Uterus (tissue), 4 donors: ENCODE data around the gene LPP. TPM values are rescaled to one million over a fixed set of nuclear protein-coding genes. Genes with fewer than 3 reads are reported as not detected.
A peak's percentile ranks its signal among the peaks of the same experiment; 100 is the strongest.

Source experiments
- DNase-seq, 2 donors: peaks; one replicate each; pipeline ENCODE4 v3.0.0-alpha.2; 2019 to 2020
- H3K27ac ChIP-seq, 2 donors: fragments of 200-600 bp; sonication (generic); 1 replicate in 1 of 2; 2 replicates in 1 of 2; pipeline ENCODE4 v1.5.1; 2016 to 2018
- H3K27me3 ChIP-seq, 2 donors: fragments of 200-600 bp; sonication (generic); one replicate each; pipeline ENCODE4 v1.5.1; 2018 to 2019; ENCODE audit warnings: control low read depth in 1 of 2
- H3K36me3 ChIP-seq, 2 donors: fragments of 200-600 bp; sonication (generic); one replicate each; pipeline ENCODE4 v1.5.1; 2019; ENCODE audit warnings: control low read depth in 1 of 2
- H3K4me1 ChIP-seq, 2 donors: fragments of 200-600 bp; sonication (generic); one replicate each; pipeline ENCODE4 v1.5.1; 2018 to 2019; ENCODE audit warnings: control low read depth in 1 of 2
- H3K4me3 ChIP-seq, 2 donors: fragments of 200-600 bp; sonication (generic); 1 replicate in 1 of 2; 2 replicates in 1 of 2; pipeline ENCODE4 v1.5.1; 2018 to 2019; ENCODE audit warnings: mild to moderate bottlenecking in 1 of 2
- H3K9me3 ChIP-seq, 2 donors: fragments of 200-600 bp; sonication (generic); one replicate each; pipeline ENCODE4 v1.5.1; 2019; ENCODE audit warnings: control low read depth in 1 of 2
- POLR2A ChIP-seq, 2 donors: fragments of 450-650 bp; IDR thresholded peaks; one replicate each; pipeline ENCODE4 v1.6.1; 2016; ENCODE audit warnings: antibody characterized with exemption in 2 of 2, mild to moderate bottlenecking in 1 of 2, moderate library complexity in 1 of 2
- intact Hi-C: fragments of 100-400 bp; cut with DNase I; formaldehyde crosslinking; loops from one replicate; pipeline ENCODE4 v1.15.1; 2023; ENCODE audit warnings: low total_unique reads
- total RNA-seq, 4 donors: library from RNA; depleted of rRNA in 3 of 4; stranded (reverse); fragments of >200 nt in 3 of 4; gene quantifications; one replicate each; pipeline versions ENCODE4 v1.1.0 to v1.2.4, GENCODE V29; 2014 to 2023
- TF ChIP-seq, protein P1 (sequence below), 4 experiments: fragments of 200-600 bp in 2 of 4; fragments of 450-650 bp in 2 of 4; sonication (generic) in 2 of 4; IDR thresholded peaks; one replicate each; pipeline ENCODE4 v1.5.1; 2016 to 2019; ENCODE audit warnings: antibody characterized with exemption in 4 of 4, mild to moderate bottlenecking in 2 of 4, moderate library complexity in 1 of 4
- donor health status: DM: yes; HTN: yes; CAD: no.

Gene LPP
- total RNA-seq, 4 donors from 2014 or later = 180 to 1,374 (median 712) TPM

DNA sequence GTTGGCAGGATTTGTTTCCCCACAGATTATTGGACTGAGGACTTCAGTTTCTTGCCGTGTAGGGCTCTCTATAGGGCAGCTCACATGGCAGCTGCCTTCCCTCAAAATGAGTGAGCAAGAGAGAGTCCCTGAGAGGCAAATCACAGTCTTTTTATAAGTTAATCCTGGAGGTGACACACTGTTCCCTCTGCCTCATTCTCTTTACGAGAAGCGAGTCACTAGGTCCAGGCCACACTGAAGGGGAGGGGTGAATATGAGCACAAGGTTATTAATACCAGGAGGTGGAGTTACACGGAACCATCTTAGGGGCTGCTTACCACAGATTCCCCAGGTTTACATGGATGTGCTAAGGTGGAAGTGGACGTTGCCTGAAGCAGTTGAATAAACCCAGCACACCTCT, 77.0 kb downstream of the LPP start:
- TF ChIP-seq POLR2A (IDR thresholded peaks at IDR 0.05) = no peak
- TF ChIP-seq, protein P1, sequence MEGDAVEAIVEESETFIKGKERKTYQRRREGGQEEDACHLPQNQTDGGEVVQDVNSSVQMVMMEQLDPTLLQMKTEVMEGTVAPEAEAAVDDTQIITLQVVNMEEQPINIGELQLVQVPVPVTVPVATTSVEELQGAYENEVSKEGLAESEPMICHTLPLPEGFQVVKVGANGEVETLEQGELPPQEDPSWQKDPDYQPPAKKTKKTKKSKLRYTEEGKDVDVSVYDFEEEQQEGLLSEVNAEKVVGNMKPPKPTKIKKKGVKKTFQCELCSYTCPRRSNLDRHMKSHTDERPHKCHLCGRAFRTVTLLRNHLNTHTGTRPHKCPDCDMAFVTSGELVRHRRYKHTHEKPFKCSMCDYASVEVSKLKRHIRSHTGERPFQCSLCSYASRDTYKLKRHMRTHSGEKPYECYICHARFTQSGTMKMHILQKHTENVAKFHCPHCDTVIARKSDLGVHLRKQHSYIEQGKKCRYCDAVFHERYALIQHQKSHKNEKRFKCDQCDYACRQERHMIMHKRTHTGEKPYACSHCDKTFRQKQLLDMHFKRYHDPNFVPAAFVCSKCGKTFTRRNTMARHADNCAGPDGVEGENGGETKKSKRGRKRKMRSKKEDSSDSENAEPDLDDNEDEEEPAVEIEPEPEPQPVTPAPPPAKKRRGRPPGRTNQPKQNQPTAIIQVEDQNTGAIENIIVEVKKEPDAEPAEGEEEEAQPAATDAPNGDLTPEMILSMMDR (IDR thresholded peaks at IDR 0.05) = no peak
- Histone ChIP-seq H3K27ac (peak overlapping the region; percentile 59 to 67), H3K36me3 (no peaks in the 10 kb centered on the region), H3K27me3 (no peaks in the 10 kb centered on the region), H3K4me1 (peaks cover 0 to 5% of the 10 kb centered on the region in 2 donors), H3K4me3 (no peak overlapping the region), H3K9me3 (no peaks in the 10 kb centered on the region)
- DNase-seq = no peak
- intact Hi-C loops = no loop called here

DNA sequence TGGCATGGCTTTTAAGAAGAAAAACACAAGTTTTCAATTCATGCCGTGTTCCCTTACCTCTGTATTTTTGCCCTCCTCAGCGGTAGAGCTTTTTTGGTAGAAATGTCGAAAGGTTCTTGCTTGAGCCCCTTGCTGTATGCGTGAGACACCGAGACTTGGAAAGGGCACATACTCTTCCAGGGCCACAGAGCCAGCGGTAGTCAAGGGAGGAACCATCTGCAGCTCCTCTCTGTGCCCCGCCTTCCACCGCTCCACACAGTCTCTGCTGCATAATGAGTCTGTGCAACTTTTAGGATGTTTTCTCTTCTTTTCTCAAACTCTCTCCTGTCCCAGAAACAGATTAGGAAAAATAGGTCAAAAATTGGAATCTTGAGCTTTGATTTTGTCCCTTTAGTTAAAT, 77.5 kb downstream of the LPP start:
- DNase-seq = no peak
- intact Hi-C loops = no loop called here
- H3K27ac ChIP-seq = peak overlapping the region; percentile 59 to 67
- TF ChIP-seq POLR2A (IDR thresholded peaks at IDR 0.05) = no peak
- TF ChIP-seq, protein P1 (IDR thresholded peaks at IDR 0.05) = no peak
- no peaks in the 10 kb centered on the region for H3K27me3 ChIP-seq
- no peak overlapping the region for H3K4me3 ChIP-seq
- peaks cover 0 to 5% of the 10 kb centered on the region in 2 donors for H3K4me1 ChIP-seq
- no peaks in the 10 kb centered on the region for H3K9me3 ChIP-seq
- no peaks in the 10 kb centered on the region for H3K36me3 ChIP-seq

DNA sequence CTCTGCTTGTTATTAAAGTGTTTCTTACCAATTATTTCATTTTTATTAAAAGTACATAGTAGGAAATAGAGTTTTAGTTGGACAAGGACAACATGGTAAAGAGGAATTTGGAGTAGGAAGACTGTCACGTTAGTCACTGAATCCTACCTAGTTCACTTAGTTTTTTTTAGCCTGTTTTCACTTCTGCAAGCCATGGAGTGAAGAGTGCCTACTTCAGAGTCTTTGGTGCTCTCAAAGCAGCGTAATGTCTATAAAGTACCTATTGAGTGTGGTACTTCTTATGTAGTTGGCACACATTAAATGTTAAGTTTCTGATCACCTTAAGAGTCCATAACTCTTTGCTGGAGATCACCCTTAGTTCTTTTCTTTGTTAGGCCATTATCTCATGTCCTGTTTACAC, 78.7 kb downstream of the LPP start:
- Histone ChIP-seq H3K4me3 (no peak overlapping the region), H3K4me1 (peaks cover 0 to 5% of the 10 kb centered on the region in 2 donors), H3K27ac (peak overlapping the region in 1 of 2 donors; percentile 67), H3K27me3 (no peaks in the 10 kb centered on the region), H3K9me3 (no peaks in the 10 kb centered on the region), H3K36me3 (no peaks in the 10 kb centered on the region)
- TF ChIP-seq, protein P1 (IDR thresholded peaks at IDR 0.05) = no peak
- no peak for TF ChIP-seq POLR2A (IDR thresholded peaks at IDR 0.05)
- no peak for DNase-seq
- intact Hi-C loops = no loop called here

DNA sequence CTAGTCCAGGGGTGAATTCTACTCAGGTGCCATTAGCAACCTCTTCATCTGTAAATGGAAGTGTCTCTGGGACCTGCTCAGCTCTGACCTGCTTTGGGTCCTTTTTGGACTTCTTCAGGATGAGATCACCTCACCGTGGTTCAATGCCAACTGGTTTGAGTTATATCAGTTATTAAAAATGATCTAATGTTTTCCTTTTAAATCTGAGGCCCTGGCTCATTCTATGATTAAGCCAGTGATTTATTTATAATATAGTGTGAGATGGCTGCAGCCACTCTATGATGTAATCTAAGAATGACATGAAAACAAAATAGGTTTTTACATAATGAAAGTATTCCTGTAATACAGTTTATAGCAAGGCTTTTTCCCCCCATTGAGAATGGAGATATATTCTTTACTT, 79.4 kb downstream of the LPP start:
- H3K4me3 ChIP-seq = no peak overlapping the region
- no peaks in the 10 kb centered on the region for H3K27me3 ChIP-seq
- DNase-seq = peak in 1 of 2 donors; percentile 64
- TF ChIP-seq, protein P1 (IDR thresholded peaks at IDR 0.05) = no peak
- TF ChIP-seq POLR2A (IDR thresholded peaks at IDR 0.05) = no peak
- intact Hi-C loops = no loop called here
- H3K9me3 ChIP-seq = no peaks in the 10 kb centered on the region
- H3K36me3 ChIP-seq = no peaks in the 10 kb centered on the region
- H3K4me1 ChIP-seq = peaks cover 0 to 6% of the 10 kb centered on the region in 2 donors
- peak overlapping the region; percentile 35 to 67 for H3K27ac ChIP-seq

DNA sequence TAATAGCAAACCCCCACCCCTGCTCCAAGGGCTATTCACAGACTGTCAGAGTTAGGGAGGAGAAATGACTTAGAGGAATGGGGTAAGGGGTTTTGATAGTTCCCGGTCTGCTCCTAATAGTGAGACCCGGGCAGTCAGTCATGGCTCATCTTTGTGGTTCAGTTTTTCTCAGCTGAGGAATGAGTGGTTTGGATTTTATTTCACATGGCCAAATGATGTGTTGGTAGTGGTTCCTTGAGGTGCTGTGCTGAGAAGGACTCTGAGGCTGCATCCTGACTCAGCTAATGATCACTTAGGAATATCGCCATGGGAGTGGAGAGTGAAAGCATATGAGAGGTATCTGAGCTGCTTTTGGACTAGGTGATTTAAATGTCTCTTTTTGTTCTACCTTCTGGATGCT, 80.2 kb downstream of the LPP start:
- H3K36me3 ChIP-seq = no peaks in the 10 kb centered on the region
- intact Hi-C loops = no loop called here
- no peaks in the 10 kb centered on the region for H3K9me3 ChIP-seq
- no peak for TF ChIP-seq POLR2A (IDR thresholded peaks at IDR 0.05)
- TF ChIP-seq, protein P1 (IDR thresholded peaks at IDR 0.05) = no peak
- no peak overlapping the region for H3K4me3 ChIP-seq
- no peaks in the 10 kb centered on the region for H3K27me3 ChIP-seq
- DNase-seq = no peak
- H3K4me1 ChIP-seq = peaks cover 0 to 12% of the 10 kb centered on the region in 2 donors
- H3K27ac ChIP-seq = peak overlapping the region; percentile 35 to 67
